ENCODE data around the gene CNTN2.

Gene CNTN2

DNA sequence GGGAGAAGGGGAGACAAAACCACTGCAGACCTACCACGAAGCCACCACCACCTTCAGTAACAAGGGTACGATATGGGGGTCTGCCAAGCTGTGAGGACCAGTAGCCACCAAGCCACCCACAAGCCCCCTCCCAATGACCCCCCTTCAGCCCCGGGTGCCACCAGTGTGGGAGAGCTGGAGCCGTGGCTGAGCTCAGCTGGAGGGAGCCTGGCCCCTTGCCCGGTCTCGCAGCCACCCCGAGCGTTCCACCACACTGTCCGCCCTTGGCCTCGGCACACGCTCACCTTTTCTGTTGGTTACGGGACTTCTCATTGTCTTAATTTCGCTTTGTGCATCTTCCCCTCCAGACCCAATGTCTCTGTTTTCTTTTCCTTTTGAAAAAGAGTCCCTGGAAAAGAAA is 26.4 kb upstream of the CNTN2 start:
- DNase-seq: no peak
- in situ Hi-C loops (cut with HindIII; ENCODE audit: low pct_ligation_motif_present, low pct_unique_long_range_greater_than_20kb, low sequenced_read_pairs): no loop called here

DNA sequence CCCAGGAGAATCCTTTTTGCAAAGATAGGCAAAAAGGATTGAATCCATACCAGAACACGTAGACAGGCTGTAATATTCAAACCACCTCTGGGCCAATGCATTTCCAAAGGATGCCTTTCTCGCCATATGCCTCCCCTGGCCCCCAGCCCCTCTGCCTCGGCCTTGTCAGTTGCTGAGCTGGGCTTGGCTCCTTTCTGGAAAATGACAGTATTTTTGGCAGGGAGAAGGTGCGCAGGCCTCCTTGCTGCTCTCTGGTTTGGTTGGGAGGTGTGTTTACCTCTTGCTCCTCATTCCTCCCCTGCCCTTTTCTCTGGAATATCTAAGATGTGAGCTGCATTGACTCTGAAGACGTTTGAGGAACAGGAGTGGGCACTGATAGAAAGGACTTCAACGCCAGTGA is 26.0 kb upstream of the CNTN2 start:
- DNase-seq: no peak
- in situ Hi-C loops (cut with HindIII; ENCODE audit: low pct_ligation_motif_present, low pct_unique_long_range_greater_than_20kb, low sequenced_read_pairs): no loop called here

DNA sequence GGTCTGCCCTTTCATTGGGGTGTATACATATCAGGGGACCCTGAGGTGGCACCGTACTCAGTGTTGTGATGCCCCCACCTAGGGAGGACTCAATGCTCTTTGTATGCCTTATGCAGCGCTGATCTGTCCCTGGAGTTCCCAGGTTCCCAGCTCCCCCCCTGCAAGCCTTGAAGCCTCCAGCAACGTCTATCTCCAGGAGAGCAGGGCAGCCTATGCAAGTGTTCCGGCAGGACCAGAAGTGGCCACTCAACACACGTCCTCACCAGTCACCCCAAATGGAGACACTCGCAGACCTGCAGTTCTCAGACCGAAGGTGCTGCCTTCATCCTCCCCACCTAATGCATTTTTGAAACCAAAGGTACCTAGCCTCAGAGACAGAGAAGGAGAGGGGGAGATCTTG is 25.2 kb upstream of the CNTN2 start:
- no peak for DNase-seq
- in situ Hi-C loops (cut with HindIII; ENCODE audit: low pct_ligation_motif_present, low pct_unique_long_range_greater_than_20kb, low sequenced_read_pairs): no loop called here

DNA sequence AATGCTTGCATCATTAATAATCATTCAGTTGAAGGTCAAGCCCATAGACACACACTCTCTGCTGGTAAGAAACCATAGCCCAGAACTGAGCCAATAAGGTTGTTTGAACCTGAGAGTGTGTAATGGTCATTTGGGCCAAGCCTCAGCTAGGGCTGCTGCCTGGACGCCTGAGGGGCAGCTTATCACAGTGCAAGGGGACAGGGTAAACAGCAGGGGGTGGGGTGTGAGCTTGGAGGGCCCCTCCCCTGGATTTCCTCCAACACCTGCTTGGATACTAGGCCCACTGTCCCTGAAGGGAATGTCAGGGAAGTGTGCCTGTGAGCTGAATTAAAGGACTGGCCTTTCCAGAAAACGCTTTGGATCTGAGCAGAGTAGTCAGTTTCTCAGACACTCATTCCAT is 24.6 kb upstream of the CNTN2 start:
- no peak for DNase-seq
- in situ Hi-C loops (cut with HindIII; ENCODE audit: low pct_ligation_motif_present, low pct_unique_long_range_greater_than_20kb, low sequenced_read_pairs): no loop called here

DNA sequence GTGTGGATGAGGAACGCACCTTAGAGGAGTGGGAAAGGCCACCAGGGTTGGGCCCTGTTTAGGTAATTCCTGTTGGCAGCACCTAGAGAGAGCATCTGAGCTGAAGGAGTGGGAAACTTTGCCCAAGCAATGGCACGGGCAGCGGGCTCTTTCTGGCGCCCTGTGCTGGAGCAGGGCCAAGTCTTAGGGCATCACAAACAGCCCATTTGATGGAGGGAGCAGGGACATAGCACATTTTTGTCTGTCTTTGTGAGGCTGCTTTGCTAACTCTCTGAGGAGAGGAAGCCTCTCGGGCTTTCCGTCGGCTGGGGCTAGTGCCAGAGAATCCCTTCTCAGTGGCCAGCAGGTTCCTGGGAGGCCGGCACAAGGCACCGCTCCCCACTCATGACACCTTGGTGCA is 22.5 kb upstream of the CNTN2 start:
- DNase-seq: no peak
- in situ Hi-C loops (cut with HindIII; ENCODE audit: low pct_ligation_motif_present, low pct_unique_long_range_greater_than_20kb, low sequenced_read_pairs): no loop called here

DNA sequence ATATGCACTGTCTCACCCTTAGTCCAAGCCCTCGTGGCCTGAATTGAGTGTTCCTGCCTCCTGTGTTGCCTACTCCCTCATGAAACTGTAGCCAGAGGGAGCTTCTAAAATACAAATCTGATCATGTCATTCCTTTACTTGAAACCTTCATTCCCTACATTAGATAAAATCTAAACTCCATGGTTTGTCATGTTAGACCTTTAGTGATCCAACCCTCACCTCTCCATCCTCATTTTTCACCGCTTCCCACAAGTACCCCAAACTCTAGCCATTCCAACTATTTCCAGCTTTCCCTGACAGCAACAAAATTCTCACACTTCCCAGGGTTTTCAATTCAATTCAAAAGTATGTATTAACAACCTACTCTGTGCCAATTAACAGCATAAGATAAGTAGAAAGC is 18.3 kb upstream of the CNTN2 start:
- no peak for DNase-seq
- in situ Hi-C loops (cut with HindIII; ENCODE audit: low pct_ligation_motif_present, low pct_unique_long_range_greater_than_20kb, low sequenced_read_pairs): no loop called here

DNA sequence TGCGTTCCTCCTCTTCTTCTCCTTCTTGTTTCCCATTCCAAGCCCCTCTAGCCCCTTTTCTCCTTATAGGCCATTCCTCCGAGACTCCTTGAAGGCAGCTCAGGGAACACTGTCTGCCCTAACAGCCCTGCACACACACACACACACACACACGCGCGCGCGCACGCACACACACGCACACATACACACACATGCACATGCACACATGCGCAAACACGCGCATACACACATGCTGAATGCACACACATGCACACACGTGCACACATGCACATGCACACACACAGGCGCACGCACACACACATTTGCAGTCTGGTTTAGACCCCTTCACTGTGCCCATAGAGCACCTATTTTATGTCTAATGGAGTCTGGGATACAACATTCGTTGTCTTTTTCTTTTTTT is 17.8 kb upstream of the CNTN2 start:
- DNase-seq: no peak
- in situ Hi-C loops (cut with HindIII; ENCODE audit: low pct_ligation_motif_present, low pct_unique_long_range_greater_than_20kb, low sequenced_read_pairs): no loop called here

DNA sequence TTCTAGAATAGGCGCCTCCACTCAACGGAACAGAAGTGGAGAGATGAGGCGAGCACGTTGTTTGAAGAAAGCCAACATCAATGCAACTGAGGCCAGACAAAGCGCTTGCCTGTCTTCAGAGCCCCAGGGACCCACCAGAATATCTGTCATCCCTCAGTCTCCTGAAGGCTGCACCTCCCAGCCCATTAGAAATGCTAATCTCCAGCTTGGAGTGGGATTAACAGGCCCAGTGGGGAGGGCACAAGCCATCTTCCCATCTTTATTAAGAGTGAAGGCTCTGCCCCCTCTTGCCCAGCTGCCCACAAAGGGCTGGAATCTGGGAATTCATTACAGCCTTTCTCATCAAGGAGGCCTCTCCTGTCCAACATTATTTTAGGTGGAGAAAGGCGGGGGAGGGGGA is 16.8 kb upstream of the CNTN2 start:
- in situ Hi-C loops (cut with HindIII; ENCODE audit: low pct_ligation_motif_present, low pct_unique_long_range_greater_than_20kb, low sequenced_read_pairs): no loop called here
- DNase-seq: no peak

DNA sequence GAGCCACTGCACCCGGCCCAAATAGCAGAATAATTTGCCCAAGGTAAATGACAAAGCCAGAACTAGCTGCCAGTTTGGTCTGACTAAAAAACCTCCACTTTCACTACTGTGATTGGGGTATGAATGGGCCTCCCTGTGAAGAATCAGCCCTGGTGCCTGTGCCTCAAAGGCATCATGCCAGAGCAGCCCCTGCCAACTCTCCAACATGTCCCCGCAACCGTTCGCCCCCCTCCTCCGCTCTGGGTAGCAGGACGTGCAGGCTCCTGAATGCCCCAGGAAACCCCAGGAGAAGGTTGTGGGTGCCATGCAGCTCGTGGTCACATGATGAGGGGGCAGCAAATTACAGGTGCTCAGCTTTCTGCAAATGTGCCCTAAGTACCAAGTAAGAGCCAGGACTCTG is 14.6 kb upstream of the CNTN2 start:
- in situ Hi-C loops (cut with HindIII; ENCODE audit: low pct_ligation_motif_present, low pct_unique_long_range_greater_than_20kb, low sequenced_read_pairs): no loop called here
- no peak for DNase-seq

DNA sequence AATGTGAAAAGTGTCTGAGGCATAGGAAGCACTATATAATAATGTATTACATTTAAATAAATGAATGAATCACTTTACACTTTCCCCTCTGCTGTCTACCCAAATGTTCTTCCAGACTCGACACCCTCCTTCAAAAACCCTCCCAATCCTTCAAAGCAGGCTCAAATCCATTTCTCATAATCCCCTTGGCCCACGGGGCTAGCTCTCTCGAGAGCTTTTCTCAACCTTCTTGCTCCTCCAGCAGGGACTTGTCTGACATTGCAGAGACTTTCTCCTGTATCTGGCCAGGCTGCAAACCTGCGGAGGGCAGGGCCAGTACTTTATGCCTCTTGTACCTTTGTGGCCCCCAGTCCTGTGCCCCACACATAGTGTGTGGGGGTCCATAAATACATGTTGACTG is 14.1 kb upstream of the CNTN2 start:
- no peak for DNase-seq
- in situ Hi-C loops (cut with HindIII; ENCODE audit: low pct_ligation_motif_present, low pct_unique_long_range_greater_than_20kb, low sequenced_read_pairs): no loop called here

DNA sequence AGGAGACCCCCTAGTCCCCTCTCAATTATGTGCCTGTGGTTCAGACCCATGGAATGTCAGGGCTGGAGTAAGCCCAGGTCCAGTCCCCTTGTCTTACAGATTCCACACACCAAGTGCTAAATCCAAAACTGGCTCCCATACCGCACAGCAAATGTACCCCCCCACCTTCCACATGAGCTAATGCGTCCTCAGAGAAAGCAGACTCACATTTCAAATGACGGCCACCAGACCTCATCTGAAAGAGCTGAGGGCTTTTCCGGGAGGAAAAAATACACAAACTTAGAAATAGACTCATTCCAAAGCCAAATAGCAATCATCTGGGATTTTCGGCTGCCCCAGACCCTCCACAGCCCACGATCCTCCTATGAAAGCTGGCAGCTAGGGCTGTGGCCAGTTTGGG is 12.8 kb upstream of the CNTN2 start:
- no peak for DNase-seq
- in situ Hi-C loops (cut with HindIII; ENCODE audit: low pct_ligation_motif_present, low pct_unique_long_range_greater_than_20kb, low sequenced_read_pairs): no loop called here

DNA sequence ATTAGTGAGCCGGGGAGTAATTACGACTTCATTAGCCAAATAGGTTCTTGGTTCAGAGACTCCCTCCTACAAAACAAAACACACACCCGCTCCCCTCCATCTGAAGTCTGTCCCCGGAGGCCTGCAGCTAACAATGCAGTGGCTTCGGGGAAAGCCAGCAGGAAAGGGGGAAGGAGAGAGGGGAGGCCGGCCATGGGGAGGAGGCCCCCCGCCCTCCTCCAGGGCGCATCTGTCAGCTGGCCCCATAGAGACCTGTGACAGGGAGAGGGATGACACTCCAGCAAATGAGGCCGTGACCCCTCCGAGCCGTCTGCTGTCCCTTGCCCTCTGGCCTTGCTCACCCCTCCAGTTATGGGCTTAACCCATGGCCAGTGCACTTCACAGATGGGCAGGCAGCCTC is 12.1 kb upstream of the CNTN2 start:
- no peak for DNase-seq
- in situ Hi-C loops (cut with HindIII; ENCODE audit: low pct_ligation_motif_present, low pct_unique_long_range_greater_than_20kb, low sequenced_read_pairs): no loop called here

DNA sequence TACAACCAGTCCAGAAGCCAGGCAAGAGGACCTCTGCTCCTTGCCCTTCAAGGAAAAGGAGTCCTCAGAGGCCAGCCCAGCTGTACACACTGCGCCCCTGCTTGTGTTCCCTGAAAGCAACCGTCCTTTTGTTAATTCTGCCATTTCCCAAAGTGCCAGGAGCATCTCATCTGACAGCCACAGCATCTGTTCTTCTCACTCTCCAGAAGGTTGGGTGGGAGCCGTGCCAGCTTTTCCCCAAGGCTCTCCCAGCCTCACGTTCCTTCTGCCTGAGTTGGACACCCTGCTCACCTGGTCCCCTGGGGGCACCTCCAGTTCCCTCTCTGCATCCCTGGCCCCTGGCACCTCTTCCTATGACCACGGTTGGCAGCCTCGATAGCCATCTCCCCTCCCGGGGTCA is 10.5 kb upstream of the CNTN2 start:
- no peak for DNase-seq
- in situ Hi-C loops (cut with HindIII; ENCODE audit: low pct_ligation_motif_present, low pct_unique_long_range_greater_than_20kb, low sequenced_read_pairs): no loop called here

DNA sequence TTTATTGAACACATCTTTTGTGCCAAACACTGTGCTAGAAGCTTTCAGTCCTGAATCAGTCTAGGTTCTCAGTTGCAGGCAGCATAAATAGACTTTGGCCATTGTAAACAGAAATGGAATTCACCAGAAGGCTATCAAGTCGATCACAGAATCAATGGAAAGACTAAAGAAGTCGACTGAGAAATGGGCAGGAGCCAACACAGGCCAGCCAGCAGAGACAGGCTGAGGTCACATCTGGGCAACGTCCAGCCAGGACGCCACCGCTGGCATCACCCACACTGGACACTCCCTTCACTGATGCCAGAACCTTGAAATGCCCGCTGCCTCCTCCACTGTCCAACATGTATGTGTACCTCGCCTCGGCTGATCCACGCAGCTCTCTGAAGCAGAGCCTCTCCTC is 5.5 kb upstream of the CNTN2 start:
- no peak for DNase-seq
- in situ Hi-C loops (cut with HindIII; ENCODE audit: low pct_ligation_motif_present, low pct_unique_long_range_greater_than_20kb, low sequenced_read_pairs): no loop called here

DNA sequence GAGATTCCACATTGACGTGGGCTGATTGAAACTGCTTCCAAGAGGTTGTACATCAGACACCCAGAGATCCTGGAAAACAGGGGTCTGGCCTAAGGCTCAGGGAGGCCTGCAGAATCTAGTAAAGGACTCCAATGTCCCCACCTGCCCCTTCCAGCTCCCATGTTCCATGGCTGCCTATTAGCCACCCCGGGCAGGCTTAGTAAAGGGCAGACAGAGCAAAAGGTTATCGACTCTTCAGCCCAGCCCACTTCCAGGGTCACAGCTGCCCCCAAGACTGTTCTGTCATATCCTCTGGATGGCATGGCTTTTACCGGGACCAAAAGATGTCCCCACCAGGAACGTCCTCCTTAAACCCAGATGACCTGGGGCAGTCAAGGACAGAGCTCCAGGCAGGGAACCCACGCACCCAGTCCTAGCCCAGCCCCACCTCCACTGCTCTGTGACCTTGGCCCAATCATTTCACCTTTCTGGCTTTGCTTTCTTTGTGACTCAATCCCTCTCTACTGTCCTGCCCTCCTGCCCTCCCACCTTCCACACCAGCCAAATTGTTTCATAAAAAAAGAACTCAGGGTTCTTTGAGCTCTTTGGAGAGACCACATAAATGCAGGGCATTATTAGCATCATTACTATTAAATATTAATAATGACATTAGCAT is 4.8 kb upstream of the CNTN2 start:
- no peak for DNase-seq
- in situ Hi-C loops (cut with HindIII; ENCODE audit: low pct_ligation_motif_present, low pct_unique_long_range_greater_than_20kb, low sequenced_read_pairs): no loop called here

DNA sequence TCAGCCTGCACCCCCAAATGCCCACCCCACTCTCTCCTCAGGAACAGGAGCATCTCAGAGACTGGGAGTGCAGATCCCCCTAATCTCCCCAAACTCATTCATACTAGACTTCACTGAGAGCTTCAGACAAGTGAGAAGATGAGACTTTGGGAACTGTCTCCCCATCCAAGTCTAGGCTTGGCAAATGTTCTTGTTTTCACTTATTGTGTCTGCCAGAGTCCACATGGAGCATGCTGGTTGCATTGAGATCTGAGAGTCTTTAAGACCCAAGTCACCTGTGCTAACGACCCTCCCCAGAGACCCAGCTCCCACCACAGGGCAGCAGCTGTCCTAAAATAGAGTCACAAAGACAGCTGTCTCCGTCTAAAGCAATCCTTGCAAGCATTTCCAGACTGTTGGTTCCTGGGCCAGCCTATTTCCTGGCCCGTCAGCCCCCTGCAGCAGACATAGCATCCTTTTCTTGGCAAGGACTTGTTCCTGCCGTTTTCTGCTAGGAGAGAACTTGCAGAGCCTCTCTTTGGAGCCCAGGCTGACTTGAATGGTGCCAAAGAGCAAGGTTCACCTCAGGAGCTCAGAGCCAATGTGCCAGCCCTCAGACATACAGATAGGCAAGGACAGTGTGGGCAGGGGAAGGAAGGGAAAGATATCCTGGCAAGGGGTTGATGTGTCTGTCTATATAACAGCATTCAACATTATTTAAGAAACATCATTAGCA is 1.9 kb upstream of the CNTN2 start:
- in situ Hi-C loops (cut with HindIII; ENCODE audit: low pct_ligation_motif_present, low pct_unique_long_range_greater_than_20kb, low sequenced_read_pairs): no loop called here
- DNase-seq: no peak

DNA sequence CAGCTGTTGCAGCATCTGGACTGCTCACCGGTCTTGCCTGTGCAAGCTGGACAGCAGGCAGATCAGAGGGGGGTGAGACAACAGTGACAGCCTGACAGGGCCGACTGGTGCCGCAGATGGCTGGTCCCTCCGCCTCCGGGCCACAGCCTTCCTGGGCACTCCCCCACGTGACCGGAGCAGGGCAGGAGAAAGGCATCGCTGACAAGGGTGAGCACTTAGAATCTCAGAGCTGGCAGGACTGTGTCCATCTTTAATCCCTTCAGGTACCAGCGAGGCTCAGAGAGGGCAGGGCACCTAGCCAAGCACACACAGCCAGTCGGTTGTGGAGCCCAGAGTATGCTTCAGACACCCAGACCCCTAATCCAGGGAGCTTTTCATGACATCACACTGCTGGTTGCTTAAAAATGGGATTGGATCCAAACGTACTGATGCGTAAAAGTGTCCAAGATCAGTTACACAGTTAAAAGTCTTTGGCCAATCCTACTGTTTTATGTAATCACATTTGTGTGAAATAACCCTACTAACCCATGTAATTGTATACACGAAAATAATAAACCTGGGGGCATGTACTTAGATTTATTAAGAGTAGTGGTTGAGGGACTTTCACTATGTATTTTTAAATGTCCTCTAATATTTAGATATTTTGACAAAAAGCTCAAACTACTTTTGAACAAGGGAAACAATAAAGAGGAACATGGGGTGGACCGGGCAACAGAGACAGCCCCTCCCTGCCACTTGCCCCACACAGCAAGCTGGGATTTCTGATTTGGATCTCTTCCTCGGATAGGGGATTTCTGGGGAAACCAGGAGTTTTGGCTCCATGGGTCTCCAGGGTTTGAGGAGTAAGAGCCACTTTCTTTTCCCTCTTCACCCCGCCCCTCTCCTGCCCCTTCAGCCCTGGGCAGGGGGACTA is 758 bp upstream of the CNTN2 start:
- in situ Hi-C loops (cut with HindIII; ENCODE audit: low pct_ligation_motif_present, low pct_unique_long_range_greater_than_20kb, low sequenced_read_pairs): no loop called here
- DNase-seq: no peak

DNA sequence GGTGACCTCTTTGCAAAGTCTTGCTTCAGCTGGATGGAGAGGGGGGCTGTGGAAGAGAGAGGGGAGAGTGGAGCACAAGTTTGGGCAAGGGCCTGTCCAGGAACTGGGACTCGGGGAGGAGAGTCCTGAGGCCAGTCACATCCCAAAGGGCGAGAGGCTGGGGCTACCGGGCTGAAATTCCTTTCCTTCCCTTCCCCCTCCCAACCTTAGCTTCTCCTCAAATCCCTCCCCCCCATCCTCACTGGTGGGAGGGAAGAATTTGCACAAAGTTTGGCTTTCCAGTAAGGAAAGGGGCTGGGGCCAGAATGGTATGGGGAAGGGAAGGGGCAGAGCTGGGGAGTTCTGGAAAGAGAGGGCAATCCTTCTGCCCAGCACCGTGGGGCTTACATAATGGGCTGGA is 854 bp downstream of the CNTN2 start:
- no peak for DNase-seq
- in situ Hi-C loops (cut with HindIII; ENCODE audit: low pct_ligation_motif_present, low pct_unique_long_range_greater_than_20kb, low sequenced_read_pairs): no loop called here

DNA sequence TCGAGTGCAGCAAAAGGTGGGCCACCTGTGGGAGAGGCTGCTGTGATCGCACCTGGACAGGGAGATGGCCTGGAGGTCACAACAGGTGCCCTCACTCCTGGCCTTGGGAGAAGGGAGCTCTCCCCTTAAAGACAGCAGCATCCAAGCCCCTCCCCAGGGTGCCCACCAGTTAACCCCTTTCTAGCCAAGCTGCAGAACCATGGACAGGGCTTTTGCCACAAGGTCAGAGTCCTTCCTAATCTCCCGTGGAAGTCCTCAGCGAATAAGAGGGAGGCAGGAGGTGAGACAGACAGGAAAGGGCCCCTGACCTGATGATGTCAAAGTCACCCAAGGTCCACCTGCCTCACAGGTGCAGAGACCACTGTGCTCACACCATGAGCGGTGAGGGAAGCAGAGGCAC is 1.7 kb downstream of the CNTN2 start:
- in situ Hi-C loops (cut with HindIII; ENCODE audit: low pct_ligation_motif_present, low pct_unique_long_range_greater_than_20kb, low sequenced_read_pairs): no loop called here
- DNase-seq: no peak

DNA sequence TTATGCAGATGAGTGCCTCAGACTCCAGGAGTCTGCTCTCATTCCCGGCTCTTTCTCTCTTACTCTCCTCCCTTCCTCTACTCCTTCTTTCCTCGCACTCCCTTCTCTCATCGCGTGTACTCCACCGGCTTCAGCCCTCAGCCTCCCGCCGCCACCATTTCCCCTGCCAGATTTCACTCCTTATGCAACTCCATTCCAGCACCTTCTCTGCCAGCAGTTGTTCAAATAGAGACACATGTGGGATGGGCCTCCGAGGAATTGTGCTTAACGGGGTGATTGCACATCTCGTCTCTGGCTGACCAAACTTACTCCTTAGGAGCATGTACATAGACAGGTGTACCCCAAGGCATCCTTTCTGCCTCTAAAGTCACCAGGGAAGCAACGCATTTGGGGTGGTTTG is 2.1 kb downstream of the CNTN2 start:
- in situ Hi-C loops (cut with HindIII; ENCODE audit: low pct_ligation_motif_present, low pct_unique_long_range_greater_than_20kb, low sequenced_read_pairs): no loop called here
- DNase-seq: no peak

Data from ACHN (cell line).